Measurements from ENCODE around the gene MTREX.

Gene MTREX

DNA sequence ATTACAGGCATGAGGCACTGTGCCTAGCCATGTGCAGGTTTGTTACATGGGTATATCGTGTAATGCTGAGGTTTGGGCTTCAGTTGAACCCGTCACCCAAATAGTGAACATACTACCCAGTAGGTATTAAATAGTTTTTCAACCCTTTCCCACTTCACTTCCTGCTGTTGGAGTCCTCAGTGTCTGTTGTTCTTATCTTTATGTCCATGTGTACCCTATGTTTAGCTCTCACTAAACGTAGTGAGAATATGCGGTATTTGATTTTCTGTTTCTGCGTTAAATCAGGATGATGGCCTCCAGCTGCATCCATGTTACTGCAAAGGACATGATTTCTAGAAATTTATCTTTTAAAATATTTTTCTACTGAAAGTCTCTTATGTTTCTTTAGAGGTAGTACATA, 17.8 kb downstream of the MTREX start:
- DNase-seq = no peak

DNA sequence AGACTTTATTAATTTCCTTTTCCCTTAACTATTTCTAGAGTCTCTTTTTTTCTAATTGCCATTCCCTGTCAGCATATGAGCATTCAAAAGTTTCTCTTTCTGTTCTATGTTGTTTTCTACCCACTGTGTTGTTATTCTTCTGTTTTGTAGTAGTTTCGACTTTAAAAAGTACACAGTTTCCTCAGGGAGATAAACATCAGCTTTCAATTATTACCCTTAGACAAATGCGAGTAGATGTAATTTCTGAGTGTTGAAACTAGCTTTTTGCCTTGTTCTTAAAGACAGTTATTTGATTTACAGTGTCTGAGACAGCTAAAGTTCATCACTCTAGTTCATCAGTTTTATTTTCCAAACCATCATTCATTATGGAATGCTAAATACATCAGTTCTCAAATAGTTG, 19.5 kb downstream of the MTREX start:
- no peak for DNase-seq

GRCh38 chr5:55331321-55331720, 23.5 kb downstream of the MTREX start:
- no peak for DNase-seq

DNA sequence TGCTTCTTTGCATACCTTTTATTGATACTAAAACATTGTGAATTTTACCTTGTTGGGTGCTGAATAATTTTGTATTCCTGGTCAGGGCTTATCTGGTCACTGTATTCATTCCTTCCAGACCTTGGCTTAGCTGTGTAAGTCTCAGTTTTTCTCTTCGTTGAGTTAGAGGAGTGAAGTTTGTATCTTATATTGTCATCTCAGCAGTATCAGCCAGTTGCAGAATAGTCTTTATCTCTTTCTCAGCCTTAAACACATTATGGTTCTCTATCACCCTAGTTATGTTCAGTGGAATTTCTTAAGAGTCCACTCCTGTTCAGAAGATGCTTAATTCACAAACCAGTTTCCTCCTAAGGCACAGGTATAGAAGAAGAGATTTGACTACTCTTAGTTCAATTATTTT, 25.2 kb downstream of the MTREX start:
- DNase-seq = no peak

DNA sequence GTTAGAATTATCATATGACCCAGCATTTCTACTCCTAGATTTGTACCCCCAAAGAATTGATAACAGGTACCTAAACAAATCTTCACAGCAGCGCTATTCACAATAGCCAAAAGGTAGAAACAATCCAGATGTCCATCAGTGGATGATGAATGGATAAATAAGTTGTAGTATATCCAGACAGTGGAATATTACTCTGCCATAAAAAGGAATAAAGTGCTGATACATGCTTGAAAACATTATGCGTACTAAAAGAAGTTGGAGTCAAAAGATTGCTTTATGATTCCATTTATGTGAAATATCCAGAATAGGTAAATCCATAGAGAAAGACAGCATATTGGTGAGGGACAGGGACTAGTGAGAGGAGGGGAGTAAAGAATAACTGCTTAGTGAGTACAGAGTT, 26.0 kb downstream of the MTREX start:
- no peak for DNase-seq

GRCh38 chr5:55338092-55338613, 30.4 kb downstream of the MTREX start:
- no peak for DNase-seq

GRCh38 chr5:55338810-55339243, 31.0 kb downstream of the MTREX start:
- no peak for DNase-seq

- no peak for DNase-seq
These were observed 35.3 kb downstream of the MTREX start for GRCh38 chr5:55343107-55343506.

DNA sequence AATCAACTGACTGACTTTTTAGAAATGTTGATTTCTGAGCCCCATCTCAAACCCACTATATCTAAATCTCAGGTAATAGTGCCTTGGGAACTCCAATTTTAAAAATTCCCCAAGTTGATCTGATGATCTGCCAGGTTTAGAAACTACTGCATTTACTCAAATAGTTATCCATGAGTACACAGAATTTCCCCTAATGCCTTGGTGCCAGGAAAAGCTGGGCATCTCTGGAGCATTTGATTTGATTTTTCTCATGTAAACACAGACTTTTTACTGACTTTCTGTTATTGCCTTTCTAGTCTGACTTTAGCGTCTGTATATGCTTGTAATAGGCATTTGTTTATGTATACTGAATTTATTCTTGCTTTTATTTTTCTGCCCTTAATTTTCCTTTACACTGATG, 35.8 kb downstream of the MTREX start:
- DNase-seq = no peak

DNA sequence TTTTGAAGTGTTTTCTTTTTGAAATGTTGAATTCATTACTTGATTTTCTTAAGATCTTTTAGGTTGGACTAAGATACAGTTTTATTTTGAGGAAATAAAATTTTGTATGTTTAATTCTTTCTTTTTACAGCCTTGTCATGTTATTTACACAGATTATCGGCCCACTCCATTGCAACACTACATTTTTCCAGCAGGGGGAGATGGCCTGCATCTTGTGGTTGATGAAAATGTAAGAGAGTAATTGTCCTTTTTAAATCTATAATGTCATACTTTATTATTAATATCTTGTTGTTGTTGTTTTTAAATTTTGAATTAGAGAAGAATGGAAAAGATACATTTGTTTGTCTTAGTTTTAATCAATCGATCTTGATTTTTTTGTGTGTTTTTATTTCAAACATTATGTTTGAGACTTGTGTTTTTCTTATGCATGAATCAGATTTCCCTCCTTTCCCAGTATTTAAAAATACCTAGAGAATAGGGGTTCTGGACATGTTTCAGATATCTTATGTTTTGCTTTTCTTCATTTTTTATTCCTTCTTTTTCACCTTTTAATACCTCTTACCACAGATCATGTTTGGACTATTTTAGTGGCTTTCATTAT, 36.7 kb downstream of the MTREX start:
- DNase-seq = peak; percentile 0

- no peak for DNase-seq
These were observed 37.5 kb downstream of the MTREX start for GRCh38 chr5:55345327-55345726.

GRCh38 chr5:55347786-55348185, 40.0 kb downstream of the MTREX start:
- no peak for DNase-seq

GRCh38 chr5:55350754-55351153, 43.0 kb downstream of the MTREX start:
- no peak for DNase-seq

DNA sequence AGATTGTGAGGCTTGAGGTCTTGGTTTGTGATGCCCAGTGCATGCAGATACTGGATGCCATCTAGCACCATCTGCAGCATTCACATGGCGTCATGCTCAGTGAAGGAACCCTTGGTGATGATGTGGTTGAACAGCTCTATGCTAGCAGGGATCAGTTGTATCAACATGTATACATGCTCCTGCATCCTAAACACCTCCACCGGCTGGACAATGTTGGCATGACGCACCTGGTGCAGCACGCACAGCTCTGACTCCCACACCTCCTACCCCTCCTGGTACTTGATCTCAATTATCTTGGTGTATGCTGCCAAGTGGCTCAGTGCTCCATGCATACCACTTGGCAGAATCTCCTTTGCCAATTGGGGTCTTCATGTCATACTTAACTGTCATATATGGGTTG, 49.1 kb downstream of the MTREX start:
- DNase-seq = no peak

GRCh38 chr5:55360190-55360589, 52.4 kb downstream of the MTREX start:
- DNase-seq = no peak

GRCh38 chr5:55363856-55364255, 56.1 kb downstream of the MTREX start:
- DNase-seq = no peak

GRCh38 chr5:55364537-55365055, 56.8 kb downstream of the MTREX start:
- DNase-seq = no peak

DNA sequence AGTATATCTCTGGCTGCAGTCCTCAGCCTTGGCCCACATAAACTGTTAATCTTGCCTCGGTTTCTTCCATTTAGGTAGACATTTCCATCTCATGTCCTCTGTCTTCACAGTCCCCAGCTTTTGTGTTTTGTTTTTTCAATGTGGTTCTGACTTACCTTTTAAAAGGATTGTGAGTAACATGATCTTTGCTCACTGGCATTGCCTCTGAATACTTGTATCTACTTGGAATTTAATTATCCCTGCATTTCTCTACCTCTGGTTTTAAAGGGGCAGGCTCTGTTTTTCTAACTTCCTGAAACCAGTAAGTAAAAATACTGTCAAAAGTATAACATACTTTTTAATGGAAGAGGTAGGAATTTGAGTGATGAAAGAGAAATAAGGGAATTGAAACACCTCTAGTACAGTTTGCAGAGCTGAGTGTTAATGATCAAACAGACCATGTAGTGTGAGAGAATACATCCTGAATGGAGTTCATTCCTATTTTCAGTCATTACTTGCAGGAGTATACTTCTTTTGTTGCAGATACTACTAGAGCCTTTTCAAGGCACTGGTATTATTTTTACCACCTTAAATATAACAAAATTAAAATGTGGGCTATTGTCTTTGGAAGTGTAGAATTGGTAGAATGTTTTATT, 62.6 kb downstream of the MTREX start:
- DNase-seq = peak; percentile 4

DNA sequence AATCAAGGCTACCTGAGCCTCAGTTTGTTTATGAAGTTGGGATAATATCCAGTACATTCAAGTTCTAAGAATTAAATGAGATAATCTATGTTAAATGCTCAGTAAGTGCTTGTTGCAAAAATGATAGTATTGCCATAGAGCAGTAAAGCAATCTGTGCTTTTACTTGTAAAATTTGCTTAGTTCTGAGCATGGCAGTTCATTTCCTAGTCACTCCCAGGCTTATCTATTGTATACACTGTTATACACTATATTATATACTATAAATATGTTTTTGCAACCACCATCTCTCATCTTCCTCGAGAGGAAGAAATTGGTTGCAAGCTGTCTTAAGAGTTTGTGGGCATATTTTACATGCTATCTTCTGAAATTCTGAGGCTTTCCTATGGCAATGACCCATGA, 63.4 kb downstream of the MTREX start:
- no peak for DNase-seq

- no peak for DNase-seq
These were observed 64.5 kb downstream of the MTREX start for GRCh38 chr5:55372130-55372925.

DNA sequence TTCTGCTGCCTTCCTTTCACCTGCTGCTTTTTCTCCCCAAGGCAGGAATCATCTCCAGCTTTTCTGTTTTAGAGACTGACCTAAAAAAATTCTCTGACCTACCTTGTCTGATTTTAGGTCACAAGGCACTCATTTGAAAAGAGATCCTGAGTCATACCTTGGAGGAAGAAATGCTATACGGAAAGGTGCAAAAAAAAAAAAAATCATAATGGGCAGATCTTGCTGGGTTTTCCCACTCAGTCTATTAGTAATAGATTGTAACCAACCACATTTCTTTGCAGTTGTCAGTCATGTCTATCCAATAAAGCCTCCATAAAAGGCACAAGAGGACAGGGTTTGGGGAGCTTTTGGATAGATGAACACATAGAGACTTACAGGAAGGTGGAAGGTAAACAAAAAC, 70.0 kb downstream of the MTREX start:
- no peak for DNase-seq

GRCh38 chr5:55383254-55383653, 75.5 kb downstream of the MTREX start:
- DNase-seq = no peak

DNA sequence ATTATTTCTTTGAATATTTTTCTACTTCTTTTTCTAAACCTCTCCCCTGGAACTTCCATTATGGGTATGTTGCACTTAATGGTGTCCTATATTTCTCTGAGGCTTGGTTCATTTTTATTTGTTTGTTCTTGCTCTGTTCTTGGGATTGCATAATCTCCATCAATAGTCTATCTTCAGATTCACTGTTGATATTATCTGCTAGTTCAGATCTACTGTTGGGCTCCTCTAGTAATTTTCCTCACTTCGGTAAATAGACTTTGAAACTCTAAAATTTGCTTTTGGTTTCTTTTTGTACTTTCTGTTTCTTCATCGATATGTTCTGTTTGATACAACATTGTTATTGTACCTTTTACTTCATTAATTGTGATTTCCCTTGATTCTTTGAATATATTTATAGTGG, 76.3 kb downstream of the MTREX start:
- no peak for DNase-seq

DNA sequence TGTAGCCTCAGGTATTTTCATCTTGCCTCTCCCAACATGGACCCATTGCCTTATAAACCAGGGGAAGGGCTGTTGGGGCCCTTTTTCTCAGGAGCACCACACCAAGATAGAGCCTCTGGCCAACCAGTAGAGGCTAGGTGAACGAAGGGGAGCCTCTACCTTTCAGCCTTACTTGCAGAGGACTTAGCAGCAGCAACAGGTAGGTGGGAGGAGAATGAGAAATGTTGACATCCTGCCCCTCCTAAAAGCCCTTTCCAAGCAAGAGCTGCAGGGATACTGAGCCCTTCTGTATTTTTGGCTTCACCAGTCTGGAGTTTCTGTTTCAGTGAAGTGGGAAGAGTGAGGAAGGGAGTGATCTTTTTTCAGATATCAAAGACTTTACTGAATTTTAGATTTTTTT, 77.4 kb downstream of the MTREX start:
- no peak for DNase-seq

All from DMS79 treated with DMSO at 0.1 percent for 48 hours (cell line).